Omental fat pad (tissue), 4 donors: ENCODE data around the gene CHMP2A. TPM values are rescaled to one million over a fixed set of nuclear protein-coding genes. Genes with fewer than 3 reads are reported as not detected.
A peak's percentile ranks its signal among the peaks of the same experiment; 100 is the strongest.
"Not testable (repeated sequence)": the region's sequence is repeated elsewhere in the genome, so short reads cannot be mapped to it uniquely, and the experiment has no call there.

Experiments
- ATAC-seq: fragments of 150-250 bp; one replicate; pipeline ENCODE4 v1.9.1; 2016; ENCODE audit warnings: mild to moderate bottlenecking, moderate library complexity; ENCODE audit not compliant: low FRiP score
- DNase-seq: peaks from one replicate; pipeline ENCODE4 v3.0.0-alpha.2; 2019; ENCODE audit warnings: low spot score
- total RNA-seq, 4 donors: library from RNA; depleted of rRNA; stranded (reverse); fragments of >200 nt; gene quantifications; one replicate each; pipeline ENCODE4 v1.1.0, GENCODE V29; 2016
- TF ChIP-seq, protein P1 (sequence below), 3 donors: fragments of 450-650 bp; IDR thresholded peaks; one replicate each; pipeline ENCODE4 v1.5.1; 2016 to 2017; ENCODE audit warnings: antibody characterized with exemption in 3 of 3, mild to moderate bottlenecking in 3 of 3, moderate library complexity in 2 of 3

Gene CHMP2A
- total RNA-seq, 4 donors from 2014 or later, result 87.0 to 115 (median 99.6) TPM

GRCh38 chr19:58547323-58548312 is 7.3 kb downstream of the CHMP2A start:
- no peak for ATAC-seq
- no peak for DNase-seq
- TF ChIP-seq, protein P1, sequence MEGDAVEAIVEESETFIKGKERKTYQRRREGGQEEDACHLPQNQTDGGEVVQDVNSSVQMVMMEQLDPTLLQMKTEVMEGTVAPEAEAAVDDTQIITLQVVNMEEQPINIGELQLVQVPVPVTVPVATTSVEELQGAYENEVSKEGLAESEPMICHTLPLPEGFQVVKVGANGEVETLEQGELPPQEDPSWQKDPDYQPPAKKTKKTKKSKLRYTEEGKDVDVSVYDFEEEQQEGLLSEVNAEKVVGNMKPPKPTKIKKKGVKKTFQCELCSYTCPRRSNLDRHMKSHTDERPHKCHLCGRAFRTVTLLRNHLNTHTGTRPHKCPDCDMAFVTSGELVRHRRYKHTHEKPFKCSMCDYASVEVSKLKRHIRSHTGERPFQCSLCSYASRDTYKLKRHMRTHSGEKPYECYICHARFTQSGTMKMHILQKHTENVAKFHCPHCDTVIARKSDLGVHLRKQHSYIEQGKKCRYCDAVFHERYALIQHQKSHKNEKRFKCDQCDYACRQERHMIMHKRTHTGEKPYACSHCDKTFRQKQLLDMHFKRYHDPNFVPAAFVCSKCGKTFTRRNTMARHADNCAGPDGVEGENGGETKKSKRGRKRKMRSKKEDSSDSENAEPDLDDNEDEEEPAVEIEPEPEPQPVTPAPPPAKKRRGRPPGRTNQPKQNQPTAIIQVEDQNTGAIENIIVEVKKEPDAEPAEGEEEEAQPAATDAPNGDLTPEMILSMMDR (IDR thresholded peaks at IDR 0.05), result no peak

GRCh38 chr19:58546019-58546530 is 8.8 kb downstream of the CHMP2A start:
- TF ChIP-seq, protein P1 (IDR thresholded peaks at IDR 0.05), result no peak
- DNase-seq, result no peak
- ATAC-seq, result no peak

DNA sequence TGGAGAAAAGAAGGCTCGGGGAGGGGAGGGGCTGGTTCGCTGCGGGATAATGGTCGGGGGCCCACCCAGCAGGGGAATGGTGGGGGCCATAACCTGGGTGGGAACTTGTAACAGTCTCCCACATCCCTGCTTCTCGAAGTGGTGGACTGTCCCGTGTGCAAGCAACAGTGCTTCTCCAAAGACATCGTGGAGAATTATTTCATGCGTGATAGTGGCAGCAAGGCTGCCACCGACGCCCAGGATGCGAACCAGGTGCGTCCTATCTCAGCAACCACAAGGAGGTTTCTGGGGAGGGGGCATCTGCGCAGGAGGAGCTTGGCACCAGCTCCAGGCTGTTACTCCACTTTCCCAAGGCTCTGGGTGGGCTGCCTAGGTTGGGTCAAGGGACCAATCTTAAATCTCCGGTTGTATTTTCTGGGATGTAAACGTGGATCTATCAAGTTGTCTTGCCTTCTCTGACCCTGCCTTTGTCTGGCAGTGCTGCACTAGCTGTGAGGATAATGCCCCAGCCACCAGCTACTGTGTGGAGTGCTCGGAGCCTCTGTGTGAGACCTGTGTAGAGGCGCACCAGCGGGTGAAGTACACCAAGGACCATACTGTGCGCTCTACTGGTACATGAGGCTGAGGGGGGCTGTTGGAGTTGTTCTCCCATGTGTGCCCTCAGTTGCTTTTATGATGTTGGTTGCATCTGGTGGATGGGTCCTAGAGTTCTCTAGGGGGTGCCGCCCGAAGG is 9.5 kb downstream of the CHMP2A start:
- DNase-seq (no peak), ATAC-seq (no peak)
- TF ChIP-seq, protein P1 (IDR thresholded peaks at IDR 0.05), result no peak

GRCh38 chr19:58544591-58545285 is 10.2 kb downstream of the CHMP2A start:
- TF ChIP-seq, protein P1 (IDR thresholded peaks at IDR 0.05), result no peak
- DNase-seq, result no peak
- ATAC-seq, result peak; percentile 56

GRCh38 chr19:58543826-58544590 is 10.9 kb downstream of the CHMP2A start, which contains the start of gene TRIM28:
TSS of gene TRIM28 (plus strand) at chr19:58544064. CDS start at chr19:58544758, 694 bp downstream.
- TF ChIP-seq, protein P1 (IDR thresholded peaks at IDR 0.05), result no peak
- peak; percentile 98 for ATAC-seq

DNA sequence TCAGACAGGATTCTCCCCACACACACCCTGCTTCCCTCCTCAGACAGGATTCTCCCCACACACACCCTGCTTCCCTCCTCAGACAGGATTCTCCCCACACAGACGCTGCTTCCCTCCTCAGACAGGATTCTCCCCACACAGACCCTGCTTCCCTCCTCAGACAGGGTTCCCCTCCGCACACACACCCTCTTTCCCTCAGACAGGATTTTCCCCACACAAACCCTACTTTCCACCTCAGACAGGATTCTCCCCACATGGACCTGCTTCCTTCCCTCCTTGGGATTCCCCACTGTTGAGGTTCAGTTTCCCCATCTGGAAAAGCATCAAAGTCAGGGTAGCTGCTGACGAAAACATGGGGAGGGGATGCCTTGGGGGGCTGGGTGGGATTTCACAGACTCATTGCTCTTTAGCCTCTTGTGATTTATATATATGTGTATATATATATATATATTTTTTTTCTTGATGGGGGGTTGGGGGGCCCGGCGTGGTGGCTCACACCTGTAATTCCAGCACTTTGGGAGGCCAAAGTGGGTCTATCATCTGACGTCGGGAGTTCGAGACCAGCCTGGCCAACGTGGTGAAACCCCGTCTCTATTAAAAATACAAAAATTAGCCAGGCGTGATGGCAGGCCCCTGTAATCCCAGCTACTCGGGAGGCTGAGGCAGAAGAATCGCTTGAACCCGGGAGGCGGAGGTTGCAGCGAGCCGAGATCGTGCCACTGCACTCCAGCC is 12.1 kb downstream of the CHMP2A start:
- not testable (repeated sequence) for DNase-seq, ATAC-seq

More at GRCh38 chr19:58543826-58544590, 10.9 kb downstream of the CHMP2A start, which contains the start of gene TRIM28:
- peak; percentile 99 for DNase-seq

- not testable (repeated sequence) for ATAC-seq, DNase-seq
Observed at GRCh38 chr19:58539169-58539559, 15.7 kb downstream of the CHMP2A start.
